SKM-1 (cell line): ENCODE results near the gene KRTAP4-8.
"Not testable (repeated sequence)": the region's sequence is repeated elsewhere in the genome, so short reads cannot be mapped to it uniquely, and the experiment has no call there.

Experiments
- DNase-seq: peaks from one replicate; lab custom pipeline; 2025; ENCODE audit not compliant: unreplicated experiment; lab: John Stamatoyannopoulos, UW

The KRTAP4-8 gene

DNA sequence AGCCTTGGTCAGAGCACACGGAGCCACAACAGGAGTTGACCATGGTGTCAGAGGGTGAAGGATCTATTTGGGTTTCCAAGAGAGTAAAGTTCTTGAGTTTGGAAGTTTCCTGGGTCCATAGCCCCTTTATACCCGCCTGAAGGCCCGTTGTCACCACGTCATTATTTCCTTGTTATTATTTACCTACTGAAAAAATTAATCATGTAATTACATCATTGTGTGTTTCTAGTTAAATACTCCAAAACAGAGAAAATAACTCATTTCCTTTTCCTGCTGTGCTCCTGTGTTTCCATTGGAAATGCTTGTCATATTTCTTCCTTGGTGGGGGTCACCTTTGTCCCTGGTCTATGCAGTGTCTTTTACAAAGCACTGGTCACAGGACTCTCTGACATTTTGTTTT, at the start of gene KRTAP4-8:
KRTAP4-8 (minus strand) TSS at position 101 of the 400 bp plus-strand sequence; CDS start at position 43, 58 bp downstream.
- no peak for DNase-seq

GRCh38 chr17:41145261-41145660, 47.3 kb upstream of the KRTAP4-8 start:
- no peak for DNase-seq

- no peak for DNase-seq
Measured at GRCh38 chr17:41144846-41145245, 46.9 kb upstream of the KRTAP4-8 start.

GRCh38 chr17:41141361-41141760, 43.4 kb upstream of the KRTAP4-8 start:
- no peak for DNase-seq

DNA sequence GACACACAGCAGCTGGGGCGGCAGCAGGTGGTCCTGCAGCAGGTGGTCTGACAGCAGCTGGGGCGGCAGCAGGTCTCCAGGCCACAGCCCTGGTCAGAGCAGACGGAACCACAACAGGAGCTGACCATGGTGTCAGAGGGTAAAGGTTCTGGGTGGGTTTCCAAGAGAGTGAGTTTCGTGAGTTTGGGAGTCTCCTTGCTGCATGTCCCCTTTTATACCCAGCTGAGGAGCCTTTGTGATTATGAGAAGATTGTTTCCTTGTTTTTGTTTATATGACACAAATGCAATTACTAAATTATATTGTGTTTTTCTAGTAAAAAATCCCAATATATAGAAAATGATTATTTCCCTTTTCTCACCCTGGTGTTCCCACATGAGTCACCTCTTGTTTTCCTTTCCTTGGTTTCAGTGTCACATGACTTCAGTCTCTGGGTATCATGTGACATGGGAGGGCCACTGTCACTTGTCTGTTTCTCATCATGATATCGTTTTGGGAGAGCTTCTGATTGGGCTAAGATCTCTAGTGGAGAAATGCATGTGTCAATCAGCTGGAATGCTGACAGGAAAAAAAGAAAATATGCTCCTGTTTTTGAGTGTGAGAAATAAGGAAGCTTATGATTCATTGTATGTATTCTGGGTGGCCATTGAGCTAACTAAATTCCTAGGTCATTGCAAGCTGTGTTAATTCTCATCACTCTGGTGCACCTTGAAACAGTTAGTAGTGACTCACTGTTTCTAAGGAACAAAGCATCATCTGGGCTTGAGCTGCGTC, 42.6 kb upstream of the KRTAP4-8 start, which contains the start of gene KRTAP4-6:
KRTAP4-6 (minus strand) TSS at position 185 of the 772 bp plus-strand sequence; CDS start at position 128, 57 bp downstream.
- DNase-seq = no peak

- not testable (repeated sequence) for DNase-seq
Measured at GRCh38 chr17:41139865-41140264, 41.9 kb upstream of the KRTAP4-8 start.

DNA sequence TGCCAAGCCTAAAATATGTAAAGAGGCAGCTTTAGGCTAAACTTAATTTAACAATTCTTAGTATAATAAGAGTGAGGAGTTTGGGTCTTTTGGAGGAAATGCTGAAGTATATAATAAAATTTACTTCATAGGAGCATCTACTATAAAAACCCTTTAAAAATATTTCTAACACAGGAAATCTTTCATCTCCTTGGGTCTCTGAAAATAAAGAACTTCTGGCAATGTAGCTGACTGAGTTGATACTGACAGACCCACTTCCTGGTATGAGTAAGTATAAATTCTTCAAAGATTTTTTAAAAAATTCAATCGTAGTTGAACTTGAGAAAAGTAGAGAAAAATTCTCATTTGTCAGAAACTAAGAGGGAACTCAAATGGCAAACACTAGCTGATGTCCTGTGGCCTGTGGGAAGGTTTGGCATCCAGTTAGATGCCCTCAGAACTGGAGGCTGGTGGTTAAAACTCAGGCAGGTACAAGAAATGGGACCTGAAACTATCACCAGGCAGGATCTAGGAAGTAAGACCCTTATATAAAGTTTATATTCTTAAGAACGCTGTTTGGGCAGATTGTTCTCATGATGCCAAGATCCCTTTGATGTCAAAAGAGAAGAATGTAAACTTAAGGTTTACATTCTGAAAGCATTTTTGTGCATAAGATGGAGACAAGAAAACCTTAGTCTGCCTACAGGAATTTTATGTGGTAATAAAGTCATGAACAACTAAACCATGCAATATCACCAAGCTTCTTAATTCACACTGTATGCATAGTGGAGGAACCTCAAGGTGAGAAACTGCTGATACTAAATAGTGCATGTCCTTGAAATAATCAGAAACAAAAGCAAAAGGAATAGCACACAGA, 36.2 kb upstream of the KRTAP4-8 start:
- DNase-seq = no peak

GRCh38 chr17:41131979-41132378, 34.0 kb upstream of the KRTAP4-8 start:
- DNase-seq = no peak

GRCh38 chr17:41127371-41127770, 29.4 kb upstream of the KRTAP4-8 start:
- no peak for DNase-seq

DNA sequence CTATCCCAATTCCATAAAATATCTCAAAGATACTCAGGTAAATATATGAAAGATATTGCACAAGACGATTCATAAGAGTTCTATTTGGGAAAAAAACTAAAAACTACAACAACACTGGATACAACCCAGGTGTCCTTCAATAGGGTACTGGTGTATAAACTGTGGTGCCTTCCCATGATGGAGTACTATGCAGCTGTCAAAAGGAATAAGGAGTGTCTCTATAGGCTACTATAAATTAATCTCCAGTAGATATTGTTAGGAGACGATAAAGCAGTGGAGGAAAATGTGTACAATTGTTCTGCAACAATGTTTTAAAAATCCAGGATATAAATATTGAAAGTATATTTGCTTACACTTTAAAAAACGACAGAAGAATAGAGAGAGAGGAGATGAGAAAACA, 28.5 kb upstream of the KRTAP4-8 start:
- DNase-seq = no peak

DNA sequence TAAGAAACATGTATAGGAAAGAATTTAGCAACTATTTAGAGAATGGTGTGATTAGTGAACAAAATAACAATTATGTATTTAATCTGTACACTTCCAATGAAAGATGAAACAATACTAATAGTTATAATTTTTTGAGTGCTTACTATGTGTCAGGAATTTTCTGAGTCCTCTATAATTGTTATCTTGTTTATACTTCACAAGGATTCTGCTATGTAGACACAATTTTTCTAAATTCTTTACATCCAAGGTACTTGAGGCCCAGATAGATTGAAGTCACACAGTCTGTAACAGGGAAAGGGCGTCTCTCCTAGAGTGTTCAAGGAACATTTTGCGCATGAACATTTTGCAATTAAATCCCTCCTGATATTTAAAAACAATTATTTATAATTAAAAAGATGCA, 27.1 kb upstream of the KRTAP4-8 start:
- DNase-seq = no peak

DNA sequence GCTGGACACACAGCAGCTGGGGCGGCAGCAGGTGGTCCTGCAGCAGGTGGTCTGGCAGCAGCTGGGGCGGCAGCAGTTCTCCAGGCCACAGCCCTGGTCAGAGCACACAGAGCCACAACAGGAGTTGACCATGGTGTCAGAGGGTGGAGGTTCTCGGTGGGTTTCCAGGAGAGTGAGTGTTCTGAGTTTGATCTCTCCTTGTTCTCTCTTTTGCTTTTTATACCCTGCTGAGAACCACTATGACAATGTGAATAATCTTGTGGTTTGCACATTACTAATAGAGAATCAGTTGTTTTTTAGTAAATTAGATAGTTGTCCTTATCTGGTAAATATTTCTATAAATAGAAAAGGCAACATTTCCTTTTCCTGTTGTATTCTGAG, 26.0 kb upstream of the KRTAP4-8 start, which contains the start of gene KRTAP4-12:
KRTAP4-12 (minus strand) TSS at position 192 of the 381 bp plus-strand sequence; CDS start at position 132, 60 bp downstream.
- DNase-seq = not testable (repeated sequence)

- DNase-seq = not testable (repeated sequence)
Measured at GRCh38 chr17:41123292-41123990, 25.5 kb upstream of the KRTAP4-8 start.

- no peak for DNase-seq
Measured at GRCh38 chr17:41121742-41122141, 23.8 kb upstream of the KRTAP4-8 start.

DNA sequence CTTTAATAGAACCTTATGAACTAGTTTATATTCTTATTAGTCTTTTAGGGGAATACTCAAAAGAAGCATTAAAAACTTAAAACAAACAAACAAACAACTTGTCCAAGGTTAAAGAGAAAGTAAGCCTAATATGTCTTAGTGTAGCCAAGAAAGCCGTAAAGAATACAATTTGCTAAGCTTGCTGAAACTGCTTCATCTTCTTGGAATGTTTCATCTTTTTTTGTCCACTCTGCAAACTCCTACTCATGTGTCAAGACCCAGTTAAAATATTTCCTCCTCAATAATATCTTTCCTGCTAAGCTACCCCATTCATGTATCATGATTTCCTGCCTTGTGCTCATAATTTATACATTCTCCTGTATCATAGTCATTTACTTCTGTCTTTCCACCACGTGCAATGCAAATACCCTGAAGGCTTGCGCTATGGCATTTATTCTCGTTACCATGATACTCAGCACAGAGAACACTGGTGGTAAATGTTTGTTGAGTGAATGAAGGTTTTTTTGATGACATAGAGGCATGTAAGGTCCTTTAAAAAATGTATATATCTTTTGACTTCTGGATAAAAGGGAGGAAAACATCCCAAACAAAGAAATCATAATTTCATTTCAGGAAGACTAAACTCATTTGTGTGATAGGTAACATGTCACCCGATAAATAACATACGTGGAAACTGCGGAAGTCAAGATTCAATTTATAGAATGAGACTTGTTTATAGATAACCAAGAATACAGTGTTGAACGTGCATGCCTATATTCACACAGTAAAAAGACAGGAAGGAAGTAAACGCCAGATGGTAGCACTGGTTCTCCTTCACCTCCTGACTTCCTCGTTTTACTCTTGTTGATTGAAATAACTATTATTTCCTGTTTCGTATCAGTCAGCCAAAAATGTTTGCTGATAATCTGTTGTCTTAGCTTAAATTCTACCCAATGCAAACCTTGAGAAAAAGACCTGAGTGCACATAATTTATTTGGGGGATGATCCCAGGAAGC, 22.1 kb upstream of the KRTAP4-8 start:
- not testable (repeated sequence) for DNase-seq

- no peak for DNase-seq
Measured at GRCh38 chr17:41118721-41119120, 20.8 kb upstream of the KRTAP4-8 start.

- DNase-seq = not testable (repeated sequence)
Measured at GRCh38 chr17:41117846-41118386, 20.0 kb upstream of the KRTAP4-8 start, which contains the start of gene KRTAP4-11. Gene KRTAP4-11 (minus strand): TSS chr17:41118373. CDS start chr17:41118315, 58 bp downstream.

GRCh38 chr17:41116297-41116696, 18.4 kb upstream of the KRTAP4-8 start:
- no peak for DNase-seq

- no peak for DNase-seq
Measured at GRCh38 chr17:41111151-41111885, 13.4 kb upstream of the KRTAP4-8 start.
